GOT3 (cell line): ENCODE measurements around the gene SORBS1.

Experiments used
- DNase-seq: peaks from one replicate; lab custom pipeline; 2025; ENCODE audit warnings: mixed read lengths; lab: John Stamatoyannopoulos, UW

The SORBS1 gene

DNA sequence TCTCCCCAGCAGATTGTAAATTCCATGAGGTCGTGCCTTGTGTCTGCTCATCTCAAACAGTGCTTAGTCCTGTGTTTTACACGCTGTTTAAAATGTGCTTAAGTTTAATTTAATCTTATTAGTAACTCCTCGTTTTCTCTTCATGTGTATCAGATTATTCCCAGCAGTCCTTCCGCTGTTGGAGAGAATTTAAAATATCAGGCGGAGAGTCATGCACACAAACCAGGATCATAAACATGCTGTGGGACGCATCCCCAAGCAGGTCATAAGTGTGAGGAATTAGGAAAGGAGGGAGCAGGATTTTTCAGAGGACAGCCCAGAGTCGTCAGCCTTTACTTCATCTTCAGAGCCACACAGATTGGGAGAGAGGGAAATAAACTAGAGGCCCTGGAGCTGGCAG, 4.2 kb upstream of the SORBS1 start:
- no peak for DNase-seq

- DNase-seq = no peak
Measured at GRCh38 chr10:95564291-95564690, 3.1 kb upstream of the SORBS1 start.

DNA sequence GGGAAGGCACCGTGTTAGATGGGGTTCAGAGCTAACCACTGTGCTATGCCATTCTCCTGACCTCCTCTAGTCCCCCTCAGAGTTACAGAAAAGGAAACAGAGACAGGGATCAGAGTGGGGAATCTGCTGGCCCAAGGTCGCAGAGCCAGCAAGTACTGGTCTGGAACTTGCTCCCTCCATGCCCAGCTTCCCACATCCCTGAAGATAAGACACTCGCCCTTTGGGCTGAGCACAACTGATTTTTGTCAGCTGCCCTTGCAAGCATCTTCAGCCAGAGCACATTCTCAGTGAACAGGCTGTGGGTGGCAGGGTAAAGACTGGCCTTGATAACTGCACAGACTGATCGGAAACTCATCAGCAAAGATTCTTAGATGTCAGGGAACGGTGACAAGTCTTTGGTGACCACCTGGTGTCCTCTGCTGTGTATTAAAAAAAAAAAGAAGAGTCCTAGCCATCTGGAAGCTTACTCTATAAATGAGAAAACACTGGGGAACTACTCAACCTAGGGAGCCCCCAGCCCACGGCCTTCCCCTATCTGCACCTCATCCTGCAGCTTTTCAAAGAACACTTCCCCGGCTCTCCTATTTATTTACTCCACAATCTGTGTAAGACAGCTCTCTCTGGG, 1.3 kb upstream of the SORBS1 start:
- DNase-seq = no peak

- no peak for DNase-seq
Measured at GRCh38 chr10:95561864-95562177, 650 bp upstream of the SORBS1 start.

GRCh38 chr10:95560278-95561176, 644 bp downstream of the SORBS1 start:
- DNase-seq = no peak

DNA sequence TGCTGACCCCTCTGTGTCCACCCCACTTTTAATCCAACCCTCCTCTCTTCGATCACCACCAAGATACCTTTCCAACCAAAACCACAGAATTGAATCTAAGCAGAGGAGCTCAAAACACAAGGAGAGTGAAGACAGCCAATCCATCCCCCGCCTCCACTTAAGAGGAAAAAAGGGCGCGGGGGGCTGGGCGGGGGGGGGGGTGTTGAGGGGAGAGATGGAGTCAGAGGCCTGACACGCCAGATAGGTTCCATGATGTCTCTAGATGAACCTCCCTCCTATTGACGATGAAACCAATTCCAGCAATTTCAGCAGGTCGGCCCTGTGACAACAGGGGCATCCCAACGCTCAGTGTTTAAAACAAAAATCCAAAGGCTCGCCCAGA, 1.3 kb downstream of the SORBS1 start:
- DNase-seq = no peak

DNA sequence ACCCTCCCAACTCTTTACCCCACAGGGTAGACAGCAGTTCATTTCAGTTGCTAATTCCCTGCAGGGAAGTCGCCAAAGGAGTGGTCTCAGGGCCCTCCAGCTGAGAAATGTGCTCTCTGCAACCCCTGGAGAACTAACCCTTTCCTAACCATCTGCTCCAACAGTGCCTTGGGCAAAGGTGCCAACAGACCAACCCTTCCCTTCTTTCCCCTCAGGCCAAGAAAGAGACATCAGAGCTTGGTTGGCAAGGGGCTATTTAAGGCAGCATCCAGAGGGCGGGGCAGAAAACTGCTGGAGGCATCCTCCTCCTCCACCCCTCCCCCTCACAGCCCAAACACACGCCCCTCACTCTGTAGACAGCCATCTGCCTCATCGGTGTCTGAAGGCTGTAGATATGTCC, 1.7 kb downstream of the SORBS1 start:
- no peak for DNase-seq

- DNase-seq = no peak
Measured at GRCh38 chr10:95558593-95559320, 2.4 kb downstream of the SORBS1 start.

DNA sequence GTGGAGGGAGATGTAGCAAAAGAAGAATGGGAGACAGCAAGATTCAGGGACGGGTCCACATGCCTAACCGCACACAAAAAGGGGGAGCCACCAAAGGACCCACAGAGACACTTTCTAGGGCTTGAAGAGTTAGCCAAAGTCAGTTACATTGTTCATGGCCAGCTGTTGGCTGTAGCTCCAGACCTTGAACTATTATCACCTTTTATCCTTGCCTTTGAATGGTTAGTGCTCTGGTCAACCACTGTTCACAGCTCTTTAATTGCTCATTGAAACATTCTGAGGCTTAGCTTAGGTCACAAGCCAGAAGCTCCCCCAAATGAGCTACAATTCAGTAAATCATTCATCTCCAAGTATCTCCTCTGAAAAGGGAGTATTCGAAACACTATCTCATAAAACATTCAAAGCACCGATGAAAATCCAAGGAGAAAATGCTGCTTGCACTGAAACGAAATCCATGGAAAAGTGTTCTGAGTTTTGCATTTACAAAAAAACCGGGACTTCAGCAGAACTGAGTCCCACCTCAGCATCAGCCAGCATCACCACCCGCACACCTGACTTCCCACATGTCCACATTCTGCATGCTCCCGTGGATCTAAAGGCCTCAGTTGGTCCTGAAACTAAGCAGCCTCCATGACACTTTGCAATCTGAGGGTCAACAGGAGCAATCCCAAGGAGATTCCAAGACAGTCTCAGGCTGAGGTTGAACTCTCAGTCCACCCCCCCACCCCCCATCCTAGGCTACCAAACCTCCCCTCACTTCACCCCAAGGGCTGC, 4.0 kb downstream of the SORBS1 start:
- no peak for DNase-seq

- no peak for DNase-seq
Measured at GRCh38 chr10:95553674-95554073, 7.5 kb downstream of the SORBS1 start.

DNA sequence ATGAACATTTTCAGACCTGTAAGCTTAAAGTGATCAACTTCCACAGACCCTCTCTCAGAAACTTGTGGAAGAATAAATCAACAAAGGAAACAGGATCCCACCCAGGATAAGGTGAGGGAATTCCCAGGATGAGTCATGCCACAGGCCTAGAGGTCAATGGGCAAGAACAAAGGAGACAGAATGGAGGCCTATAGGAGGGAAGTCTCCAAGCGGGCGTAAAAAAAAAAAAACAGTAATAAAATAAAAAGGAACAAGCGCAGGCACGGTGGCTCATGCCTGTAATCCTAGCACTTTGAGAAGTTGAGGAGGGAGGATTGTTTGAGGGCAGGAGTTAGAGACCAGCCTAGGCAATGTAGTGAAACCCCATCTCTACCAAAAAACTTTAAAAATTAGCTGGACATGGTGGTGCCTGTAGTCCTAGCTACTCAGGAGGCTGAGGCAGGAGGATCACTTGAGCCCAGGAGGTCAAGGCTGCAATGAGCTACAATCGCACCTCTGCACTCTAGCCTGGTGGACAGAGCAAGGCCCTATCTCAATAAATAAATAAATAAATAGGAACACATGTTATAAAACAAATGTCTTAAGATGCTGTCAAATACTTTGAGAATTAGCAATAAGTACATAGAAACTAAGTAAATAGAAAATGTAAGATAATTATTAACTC, 8.4 kb downstream of the SORBS1 start:
- no peak for DNase-seq

DNA sequence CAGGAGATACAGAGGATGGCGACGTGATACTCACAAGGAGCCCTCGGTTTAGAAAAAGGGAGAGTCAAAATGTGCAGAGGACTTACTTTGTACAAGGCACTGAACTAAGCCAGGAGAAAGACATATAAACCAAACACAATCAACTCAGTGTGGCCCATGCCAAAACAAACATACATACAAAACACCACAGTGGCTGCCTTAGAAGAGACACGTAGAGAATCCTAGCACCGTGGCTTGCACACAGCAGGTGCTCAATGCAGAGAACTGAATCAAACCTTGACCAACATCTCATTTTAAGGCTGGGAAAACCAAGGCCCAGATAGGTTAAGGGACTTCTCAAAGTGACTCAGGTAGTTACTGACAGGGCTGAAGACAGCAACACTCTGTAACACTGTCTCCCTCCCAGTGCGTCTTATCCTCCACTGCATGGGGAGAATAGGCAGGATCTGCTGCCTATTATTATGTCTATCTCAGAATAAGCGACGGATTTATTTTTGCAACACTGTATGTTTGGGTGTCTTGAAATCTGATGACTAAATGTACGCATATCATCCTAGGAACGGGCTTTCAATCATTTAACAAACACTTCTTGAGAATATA, 11.0 kb downstream of the SORBS1 start:
- no peak for DNase-seq

DNA sequence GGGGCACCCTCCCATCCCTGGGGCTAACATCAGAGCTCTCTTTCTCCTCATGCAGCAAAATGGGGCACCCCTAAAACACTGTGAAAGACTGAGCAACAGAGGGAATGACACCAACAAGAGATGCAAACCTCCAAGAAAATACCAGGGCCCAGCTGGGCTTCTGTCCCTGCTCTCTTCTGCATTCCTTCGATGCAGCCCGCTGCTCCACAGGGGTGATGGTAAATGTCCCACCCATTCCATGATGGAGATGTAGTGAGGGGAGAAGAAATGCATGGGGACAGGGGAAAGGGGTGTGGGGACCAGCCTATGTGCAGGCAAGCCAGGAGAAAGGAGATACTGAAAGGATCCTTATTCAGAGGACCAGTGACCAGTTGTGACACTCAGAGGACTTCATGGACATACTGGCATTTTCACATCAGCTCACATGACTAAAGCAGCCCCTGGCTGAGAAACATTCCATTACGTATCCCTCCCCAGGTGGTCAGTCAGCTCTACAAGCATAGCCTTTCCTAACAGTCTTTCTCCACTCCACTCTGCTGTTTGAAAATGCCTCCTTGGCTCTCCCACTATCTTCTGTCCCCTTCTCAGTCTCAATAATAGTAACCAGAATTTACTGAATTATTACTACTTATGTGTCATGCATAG, 13.3 kb downstream of the SORBS1 start:
- no peak for DNase-seq

DNA sequence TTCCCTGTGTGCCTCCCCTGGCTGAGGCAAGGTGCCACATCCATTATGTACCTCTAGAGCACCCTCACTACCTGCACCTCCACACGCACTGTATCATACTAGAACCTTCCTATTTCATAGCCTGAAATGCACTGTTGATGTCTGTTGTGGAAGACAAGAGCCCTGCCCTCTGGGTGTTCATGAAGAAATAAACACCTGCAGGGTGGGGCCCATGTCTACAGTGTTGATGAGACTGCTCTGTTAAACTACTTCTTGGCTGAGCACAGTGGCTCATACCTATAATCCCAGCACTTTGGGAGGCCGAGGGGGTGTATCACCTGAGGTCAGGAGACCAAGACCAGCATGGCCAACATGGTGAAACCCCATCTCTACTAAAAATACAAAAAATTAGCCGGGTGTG, 14.0 kb downstream of the SORBS1 start:
- DNase-seq = no peak

- DNase-seq = no peak
Measured at GRCh38 chr10:95545981-95546380, 15.2 kb downstream of the SORBS1 start.

- DNase-seq = no peak
Measured at GRCh38 chr10:95544783-95545500, 16.2 kb downstream of the SORBS1 start.

DNA sequence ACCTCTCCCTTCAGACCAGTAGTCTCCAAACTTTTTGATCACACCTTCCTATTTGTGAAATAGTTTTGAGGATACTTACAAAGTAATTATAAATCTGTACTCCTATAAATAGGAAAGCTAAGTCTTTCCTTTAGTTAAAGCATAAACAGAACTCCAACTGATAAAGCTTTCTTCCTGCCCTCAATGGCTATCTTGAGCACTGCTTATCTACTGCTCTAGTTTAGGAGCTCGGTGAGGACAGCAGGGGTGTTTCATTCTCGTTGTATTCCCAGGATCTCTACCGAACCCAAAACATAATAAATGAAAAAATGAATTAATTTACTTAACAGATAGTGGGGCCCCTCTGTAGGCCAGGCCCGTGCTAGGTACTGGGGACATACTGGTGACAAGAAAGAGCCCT, 17.7 kb downstream of the SORBS1 start:
- DNase-seq = no peak

GRCh38 chr10:95542761-95543160, 18.4 kb downstream of the SORBS1 start:
- DNase-seq = no peak

GRCh38 chr10:95542330-95542729, 18.8 kb downstream of the SORBS1 start:
- DNase-seq = no peak

DNA sequence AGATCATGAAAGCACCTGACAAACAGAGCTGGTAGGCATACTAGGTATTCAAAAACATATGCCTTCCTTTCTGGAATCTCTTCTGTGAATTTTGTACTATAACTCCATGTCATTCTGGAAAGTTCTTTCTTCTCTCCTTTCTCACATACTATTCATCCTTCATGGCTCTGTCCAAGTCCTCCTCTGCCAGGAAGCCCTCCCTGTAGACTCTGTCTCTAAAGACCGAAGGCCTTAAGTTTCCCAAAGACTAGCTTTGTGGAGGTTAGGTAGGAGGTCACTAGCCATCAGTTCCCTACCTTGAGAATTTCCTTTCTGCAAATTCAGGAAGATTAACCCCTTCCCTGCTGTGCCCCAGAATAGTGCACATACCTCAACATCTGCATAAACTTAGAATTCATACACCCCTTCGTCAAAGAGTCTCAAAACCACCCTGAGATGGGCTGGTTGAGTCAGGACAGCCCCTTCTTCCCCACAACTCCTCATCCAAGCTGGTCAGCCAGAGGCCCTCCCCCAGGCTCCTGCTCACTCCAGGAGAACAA, 20.6 kb downstream of the SORBS1 start:
- no peak for DNase-seq
